Measurements from ENCODE around the gene TSPAN14.

The TSPAN14 gene

GRCh38 chr10:80500572-80501380 lies 46.7 kb downstream of the TSPAN14 start:
- Histone ChIP-seq H3K36me3 (ENCODE audit: insufficient read depth, low read length) (peaks cover 5% of the 10 kb centered on the region; the same call in 1 of the 2 replicates), H3K4me2 (ENCODE audit: low read depth, low read length, poor library complexity, severe bottlenecking) (no peak overlapping the region), H3K4me1 (ENCODE audit: insufficient read depth, low read length, poor library complexity, severe bottlenecking) (peaks cover 15% of the 10 kb centered on the region), H3K9ac (ENCODE audit: low read depth, low read length, poor library complexity, severe bottlenecking) (no peak overlapping the region), H3K9me3 (ENCODE audit: insufficient read depth, low read depth, low read length) (peaks cover 9% of the 10 kb centered on the region; the same call in 1 of the 2 replicates), H3K9me2 (replicated peaks; ENCODE audit: low read depth, low read length) (no peaks in the 10 kb centered on the region), H3F3A (ENCODE audit: low read depth) (no peaks in the 10 kb centered on the region), H3K27me3 (ENCODE audit: insufficient read depth, low read length, poor library complexity, severe bottlenecking) (no peaks in the 10 kb centered on the region), H3K79me2 (ENCODE audit: insufficient read depth, low read length) (peaks cover 58% of the 10 kb centered on the region; the same call in 1 of the 2 replicates), H3K4me3 (ENCODE audit: low read length, poor library complexity, severe bottlenecking) (no peak overlapping the region), H4K20me1 (ENCODE audit: insufficient read depth, low read length, poor library complexity, severe bottlenecking) (peaks cover 4% of the 10 kb centered on the region), H2AFZ (ENCODE audit: low read length) (no peak overlapping the region)
- no peak for TF ChIP-seq CTCF (conservative IDR thresholded peaks at IDR 0.05; ENCODE audit: low read length)
- TF ChIP-seq EZH2phosphoT487 (IDR thresholded peaks at IDR 0.05; ENCODE audit: borderline replicate concordance) = no peak

GRCh38 chr10:80501381-80501912 lies 47.3 kb downstream of the TSPAN14 start:
- TF ChIP-seq CTCF (conservative IDR thresholded peaks at IDR 0.05; ENCODE audit: low read length) (no peak), EZH2phosphoT487 (IDR thresholded peaks at IDR 0.05; ENCODE audit: borderline replicate concordance) (no peak)
- Histone ChIP-seq H3K4me1 (ENCODE audit: insufficient read depth, low read length, poor library complexity, severe bottlenecking) (peaks cover 15% of the 10 kb centered on the region), H3K4me3 (ENCODE audit: low read length, poor library complexity, severe bottlenecking) (no peak overlapping the region), H3F3A (ENCODE audit: low read depth) (no peaks in the 10 kb centered on the region), H3K27me3 (ENCODE audit: insufficient read depth, low read length, poor library complexity, severe bottlenecking) (no peaks in the 10 kb centered on the region), H4K20me1 (ENCODE audit: insufficient read depth, low read length, poor library complexity, severe bottlenecking) (peaks cover 4% of the 10 kb centered on the region), H3K36me3 (ENCODE audit: insufficient read depth, low read length) (peaks cover 5% of the 10 kb centered on the region; the same call in 1 of the 2 replicates), H3K9ac (ENCODE audit: low read depth, low read length, poor library complexity, severe bottlenecking) (no peak overlapping the region), H3K9me3 (ENCODE audit: insufficient read depth, low read depth, low read length) (peaks cover 6% of the 10 kb centered on the region; the same call in 1 of the 2 replicates), H2AFZ (ENCODE audit: low read length) (no peak overlapping the region), H3K79me2 (ENCODE audit: insufficient read depth, low read length) (peaks cover 57% of the 10 kb centered on the region; the same call in 1 of the 2 replicates), H3K9me2 (replicated peaks; ENCODE audit: low read depth, low read length) (no peaks in the 10 kb centered on the region), H3K4me2 (ENCODE audit: low read depth, low read length, poor library complexity, severe bottlenecking) (no peak overlapping the region)

- Histone ChIP-seq H3K79me2 (ENCODE audit: insufficient read depth, low read length) (peaks cover 54% of the 10 kb centered on the region; the same call in 1 of the 2 replicates), H3F3A (ENCODE audit: low read depth) (no peaks in the 10 kb centered on the region), H2AFZ (ENCODE audit: low read length) (no peak overlapping the region), H3K9me3 (ENCODE audit: insufficient read depth, low read depth, low read length) (peaks cover under 1% of the 10 kb centered on the region; the same call in 1 of the 2 replicates), H3K36me3 (ENCODE audit: insufficient read depth, low read length) (peaks cover 5% of the 10 kb centered on the region; the same call in 1 of the 2 replicates), H3K4me3 (ENCODE audit: low read length, poor library complexity, severe bottlenecking) (no peak overlapping the region), H3K4me1 (ENCODE audit: insufficient read depth, low read length, poor library complexity, severe bottlenecking) (peaks cover 15% of the 10 kb centered on the region), H3K4me2 (ENCODE audit: low read depth, low read length, poor library complexity, severe bottlenecking) (no peak overlapping the region), H4K20me1 (ENCODE audit: insufficient read depth, low read length, poor library complexity, severe bottlenecking) (peaks cover 4% of the 10 kb centered on the region), H3K9ac (ENCODE audit: low read depth, low read length, poor library complexity, severe bottlenecking) (no peak overlapping the region), H3K9me2 (replicated peaks; ENCODE audit: low read depth, low read length) (no peaks in the 10 kb centered on the region), H3K27me3 (ENCODE audit: insufficient read depth, low read length, poor library complexity, severe bottlenecking) (no peaks in the 10 kb centered on the region)
- TF ChIP-seq EZH2phosphoT487 (IDR thresholded peaks at IDR 0.05; ENCODE audit: borderline replicate concordance) (no peak), CTCF (conservative IDR thresholded peaks at IDR 0.05; ENCODE audit: low read length) (no peak)
Observed at GRCh38 chr10:80501913-80502521, 47.9 kb downstream of the TSPAN14 start.
